GM12874 (cell line): ENCODE results near the gene CISD3.
A peak's percentile ranks its signal among the peaks of the same experiment; 100 is the strongest.

Experiments used
- TF ChIP-seq, protein P1 (sequence below): IDR thresholded peaks from 2 replicates; pipeline ENCODE4 v1.5.1; 2011; ENCODE audit warnings: low read depth, mild to moderate bottlenecking, control low read depth, low read length, moderate library complexity; ENCODE audit not compliant: insufficient read depth

The CISD3 gene, protein sequence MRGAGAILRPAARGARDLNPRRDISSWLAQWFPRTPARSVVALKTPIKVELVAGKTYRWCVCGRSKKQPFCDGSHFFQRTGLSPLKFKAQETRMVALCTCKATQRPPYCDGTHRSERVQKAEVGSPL

DNA sequence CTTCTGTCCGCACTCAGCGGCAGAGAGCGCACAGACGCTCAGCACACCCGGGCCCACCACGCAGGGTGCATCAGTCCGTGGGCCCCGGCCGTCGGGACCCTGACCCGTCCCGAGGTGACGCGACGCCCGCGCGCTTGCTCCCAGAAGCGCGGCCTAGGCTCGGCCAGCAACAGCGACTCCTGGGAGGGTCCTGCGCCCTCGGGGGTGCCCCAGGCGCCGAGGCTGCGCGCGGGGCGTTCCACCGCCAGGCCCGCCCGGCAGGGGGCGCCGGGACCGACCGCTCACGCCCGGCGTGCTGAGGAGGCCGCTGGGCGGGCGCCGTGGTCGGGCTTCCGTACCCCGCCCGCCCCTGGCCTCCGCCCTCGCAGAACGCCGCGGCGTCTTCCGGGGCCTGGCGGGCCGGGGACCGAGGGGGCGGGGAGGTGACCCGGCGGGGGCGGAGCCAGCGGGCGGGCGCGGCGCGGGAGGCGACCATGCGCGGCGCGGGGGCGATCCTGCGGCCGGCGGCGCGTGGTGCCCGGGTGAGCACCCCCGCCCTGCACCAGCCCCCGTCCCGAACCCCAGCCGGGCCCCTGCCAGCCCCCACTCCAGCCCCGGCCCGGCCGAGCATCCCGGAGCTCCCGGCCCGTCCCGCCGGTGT lies at the start of gene CISD3:
Gene CISD3 (plus strand): TSS at position 456 of the 640 bp plus-strand sequence. CDS start 18 bp downstream, at position 474.
- TF ChIP-seq, protein P1, sequence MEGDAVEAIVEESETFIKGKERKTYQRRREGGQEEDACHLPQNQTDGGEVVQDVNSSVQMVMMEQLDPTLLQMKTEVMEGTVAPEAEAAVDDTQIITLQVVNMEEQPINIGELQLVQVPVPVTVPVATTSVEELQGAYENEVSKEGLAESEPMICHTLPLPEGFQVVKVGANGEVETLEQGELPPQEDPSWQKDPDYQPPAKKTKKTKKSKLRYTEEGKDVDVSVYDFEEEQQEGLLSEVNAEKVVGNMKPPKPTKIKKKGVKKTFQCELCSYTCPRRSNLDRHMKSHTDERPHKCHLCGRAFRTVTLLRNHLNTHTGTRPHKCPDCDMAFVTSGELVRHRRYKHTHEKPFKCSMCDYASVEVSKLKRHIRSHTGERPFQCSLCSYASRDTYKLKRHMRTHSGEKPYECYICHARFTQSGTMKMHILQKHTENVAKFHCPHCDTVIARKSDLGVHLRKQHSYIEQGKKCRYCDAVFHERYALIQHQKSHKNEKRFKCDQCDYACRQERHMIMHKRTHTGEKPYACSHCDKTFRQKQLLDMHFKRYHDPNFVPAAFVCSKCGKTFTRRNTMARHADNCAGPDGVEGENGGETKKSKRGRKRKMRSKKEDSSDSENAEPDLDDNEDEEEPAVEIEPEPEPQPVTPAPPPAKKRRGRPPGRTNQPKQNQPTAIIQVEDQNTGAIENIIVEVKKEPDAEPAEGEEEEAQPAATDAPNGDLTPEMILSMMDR, result peak; percentile 87

DNA sequence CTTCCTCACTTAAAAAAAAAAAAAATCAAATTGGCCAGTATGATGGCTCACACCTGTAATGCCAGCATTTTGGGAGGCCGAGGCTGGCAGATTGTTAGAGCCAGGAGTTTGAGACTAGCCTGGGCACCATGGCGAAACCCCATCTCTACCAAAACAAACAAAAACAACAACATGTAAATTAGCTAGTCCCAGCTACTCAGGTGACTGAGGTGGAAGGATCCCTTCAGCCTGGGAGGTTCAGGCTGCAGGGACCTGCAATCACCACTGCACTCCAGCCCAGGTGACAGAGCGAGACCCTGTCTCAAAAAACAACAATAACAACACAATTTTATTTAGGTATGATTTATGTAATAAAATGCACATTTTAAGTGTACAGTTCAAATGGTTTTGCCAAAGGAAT lies 49.0 kb upstream of the CISD3 start:
- TF ChIP-seq, protein P1, result no peak

DNA sequence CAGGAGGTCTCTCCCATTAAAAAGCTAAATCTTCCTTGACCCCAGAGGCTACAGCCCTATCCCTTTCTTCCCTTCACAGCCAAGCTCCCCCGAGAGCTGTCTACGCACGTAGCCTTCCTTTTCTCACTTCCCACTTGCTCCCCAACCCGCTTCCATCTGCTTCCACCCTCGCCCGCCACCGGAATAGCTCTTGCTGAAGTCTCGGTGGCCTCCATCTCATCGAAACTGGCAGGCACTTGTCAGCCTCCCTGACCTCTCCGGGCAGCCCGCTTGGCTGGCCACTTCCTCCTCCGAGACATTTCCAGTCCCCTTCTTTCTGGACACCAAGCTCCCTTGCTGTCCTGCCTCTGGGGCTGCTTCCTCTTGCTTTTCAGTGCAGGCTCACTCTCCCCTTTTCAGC lies 44.6 kb upstream of the CISD3 start:
- TF ChIP-seq, protein P1, result no peak

DNA sequence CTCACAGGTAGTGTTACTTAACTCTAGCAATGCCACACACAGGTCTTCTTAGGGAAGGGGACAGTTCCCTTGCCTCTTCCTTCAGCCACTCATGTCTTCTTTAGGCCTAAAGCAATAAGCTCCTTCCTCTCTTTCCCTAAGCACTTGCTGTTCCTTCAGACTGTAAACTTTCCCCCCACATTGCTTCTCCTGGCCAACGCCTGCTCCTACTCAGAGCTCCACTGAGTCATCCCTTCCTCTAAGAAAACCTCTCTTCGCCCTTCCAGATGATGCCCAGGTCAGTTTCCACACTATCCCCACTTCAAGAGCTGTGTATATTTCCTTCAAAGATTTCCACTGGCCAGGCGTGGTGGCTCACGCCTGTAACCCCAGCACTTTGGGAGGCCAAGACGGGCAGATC lies 42.9 kb upstream of the CISD3 start:
- TF ChIP-seq, protein P1, result no peak

DNA sequence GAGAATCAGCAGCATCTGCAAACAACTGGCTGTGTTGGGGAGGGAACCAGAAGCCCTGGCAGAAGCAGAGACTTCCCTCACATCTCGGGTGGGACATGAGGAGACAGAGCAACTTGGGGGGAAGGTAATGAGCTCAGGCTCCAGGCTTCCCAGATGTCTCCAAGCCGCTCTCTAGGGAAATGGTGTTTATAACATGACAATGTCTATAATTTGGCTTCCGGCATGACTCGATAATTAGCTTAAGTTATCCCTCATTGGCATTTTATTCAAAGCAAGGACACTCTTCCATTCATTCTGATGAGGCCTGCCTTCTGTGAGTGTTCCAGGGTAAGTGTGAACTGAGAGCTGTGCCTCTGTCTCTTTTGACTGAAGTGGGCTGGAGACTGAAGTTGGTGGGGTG lies 39.8 kb upstream of the CISD3 start:
- TF ChIP-seq, protein P1, result no peak

DNA sequence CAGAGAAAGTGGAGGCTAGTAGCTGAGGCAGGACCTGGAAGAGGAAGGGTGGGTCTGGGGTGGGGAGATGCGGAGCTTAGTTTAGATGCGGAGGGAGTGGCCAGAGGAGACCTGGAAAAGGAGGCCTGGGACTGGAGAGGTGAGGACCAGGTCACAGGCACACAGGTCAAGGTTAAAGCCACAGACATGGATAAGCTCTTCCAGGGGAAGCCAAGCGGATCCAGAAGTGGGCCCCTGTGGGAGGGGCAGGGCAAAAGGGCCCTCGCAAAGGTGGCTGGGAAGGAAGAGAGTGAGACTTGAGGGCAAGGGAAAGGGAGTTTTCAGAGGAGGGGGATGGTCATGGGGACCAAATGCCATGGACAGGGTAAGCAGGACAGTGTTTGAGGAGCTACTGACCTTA lies 39.0 kb upstream of the CISD3 start:
- TF ChIP-seq, protein P1, result no peak

DNA sequence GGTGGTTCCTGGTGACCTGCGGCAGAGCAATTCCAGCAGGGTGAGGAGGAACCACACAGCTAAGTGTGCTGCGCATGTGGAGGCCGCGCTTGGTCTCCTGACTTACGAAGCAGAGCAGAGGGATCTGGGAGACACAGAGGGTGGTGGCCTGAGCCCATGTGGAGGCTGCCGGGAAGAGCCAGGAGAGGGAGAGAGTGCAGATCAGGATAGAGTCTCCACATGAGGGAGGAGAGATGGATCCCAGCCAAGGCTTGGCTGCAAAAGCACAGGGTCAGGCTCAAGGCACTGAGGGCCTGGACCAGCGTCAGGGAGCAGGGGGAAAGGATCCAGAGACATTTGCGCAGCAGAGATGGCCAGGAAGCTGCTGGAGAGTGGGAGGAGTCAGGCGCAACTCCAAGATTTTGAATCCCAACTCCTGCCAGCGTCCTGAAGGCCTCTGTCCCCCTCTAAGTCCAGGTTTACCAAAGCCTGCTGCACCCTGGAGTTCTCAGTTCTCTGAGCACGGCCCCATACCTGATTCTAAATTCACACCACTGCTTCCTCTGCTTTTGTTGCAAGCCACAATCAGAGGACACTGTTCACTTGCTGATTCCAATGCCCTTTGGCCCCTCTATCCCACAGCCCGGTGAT lies 36.3 kb upstream of the CISD3 start:
- TF ChIP-seq, protein P1, result no peak
